Measurements from ENCODE around the gene OR3A2.
"Not testable (repeated sequence)": the region's sequence is repeated elsewhere in the genome, so short reads cannot be mapped to it uniquely, and the experiment has no call there.

Gene OR3A2

DNA sequence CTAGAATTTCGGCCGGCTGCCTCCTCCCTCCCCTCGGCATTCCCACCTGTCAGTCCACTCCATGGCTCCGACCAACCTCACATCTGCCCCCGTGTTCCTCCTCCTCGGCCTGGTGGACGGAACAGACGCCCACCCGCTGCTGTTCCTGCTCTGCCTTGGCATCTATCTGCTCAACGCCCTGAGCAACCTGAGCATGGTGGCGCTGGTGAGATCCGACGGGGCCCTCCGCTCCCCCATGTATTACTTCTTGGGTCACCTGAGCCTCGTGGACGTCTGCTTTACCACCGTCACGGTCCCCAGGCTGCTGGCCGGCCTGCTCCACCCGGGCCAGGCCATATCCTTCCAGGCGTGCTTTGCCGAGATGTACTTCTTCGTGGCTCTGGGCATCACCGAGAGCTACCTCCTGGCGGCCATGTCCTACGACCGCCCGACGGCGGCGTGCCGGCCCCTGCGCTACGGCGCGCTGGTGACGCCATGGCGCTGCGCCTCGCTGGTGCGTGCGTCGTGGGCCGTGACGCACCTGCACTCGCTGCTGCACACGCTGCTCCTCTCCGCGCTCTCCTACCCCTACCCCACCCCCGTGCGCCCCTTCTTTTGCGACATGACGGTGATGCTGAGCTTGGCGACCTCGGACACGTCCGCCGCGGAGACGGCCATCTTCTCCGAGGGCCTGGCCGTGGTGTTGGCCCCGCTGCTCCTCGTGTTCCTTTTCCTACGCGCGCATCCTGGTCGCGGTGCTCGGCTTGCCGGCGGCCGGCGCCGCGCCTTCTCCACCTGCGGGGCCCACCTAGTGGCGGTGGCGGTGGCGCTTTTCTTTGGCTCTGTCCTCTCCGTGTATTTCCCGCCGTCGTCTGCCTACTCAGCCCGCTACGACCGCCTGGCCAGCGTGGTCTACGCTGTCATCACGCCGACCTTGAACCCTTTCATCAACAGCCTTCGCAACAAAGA is at the start of gene OR3A2:
Gene OR3A2 (minus strand): TSS at position 440 of the 948 bp plus-strand sequence.
- Histone ChIP-seq H3K36me3 (no peaks in the 10 kb centered on the region), H3K9me3 (peaks cover 0 to 11% (median 0%) of the 10 kb centered on the region in 3 donors), H3K27ac (no peak within 1 kb of the TSS), H3K4me3 (no peak within 1 kb of the TSS), H3K27me3 (peaks cover 0 to 12% of the 10 kb centered on the region in 2 donors), H3K4me1 (no peaks in the 10 kb centered on the region)
- intact Hi-C loops (cut with DNase I; ENCODE audit: low total_unique reads): no loop called here
- no peak for DNase-seq
- TF ChIP-seq, protein P1, sequence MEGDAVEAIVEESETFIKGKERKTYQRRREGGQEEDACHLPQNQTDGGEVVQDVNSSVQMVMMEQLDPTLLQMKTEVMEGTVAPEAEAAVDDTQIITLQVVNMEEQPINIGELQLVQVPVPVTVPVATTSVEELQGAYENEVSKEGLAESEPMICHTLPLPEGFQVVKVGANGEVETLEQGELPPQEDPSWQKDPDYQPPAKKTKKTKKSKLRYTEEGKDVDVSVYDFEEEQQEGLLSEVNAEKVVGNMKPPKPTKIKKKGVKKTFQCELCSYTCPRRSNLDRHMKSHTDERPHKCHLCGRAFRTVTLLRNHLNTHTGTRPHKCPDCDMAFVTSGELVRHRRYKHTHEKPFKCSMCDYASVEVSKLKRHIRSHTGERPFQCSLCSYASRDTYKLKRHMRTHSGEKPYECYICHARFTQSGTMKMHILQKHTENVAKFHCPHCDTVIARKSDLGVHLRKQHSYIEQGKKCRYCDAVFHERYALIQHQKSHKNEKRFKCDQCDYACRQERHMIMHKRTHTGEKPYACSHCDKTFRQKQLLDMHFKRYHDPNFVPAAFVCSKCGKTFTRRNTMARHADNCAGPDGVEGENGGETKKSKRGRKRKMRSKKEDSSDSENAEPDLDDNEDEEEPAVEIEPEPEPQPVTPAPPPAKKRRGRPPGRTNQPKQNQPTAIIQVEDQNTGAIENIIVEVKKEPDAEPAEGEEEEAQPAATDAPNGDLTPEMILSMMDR (IDR thresholded peaks at IDR 0.05): no peak

DNA sequence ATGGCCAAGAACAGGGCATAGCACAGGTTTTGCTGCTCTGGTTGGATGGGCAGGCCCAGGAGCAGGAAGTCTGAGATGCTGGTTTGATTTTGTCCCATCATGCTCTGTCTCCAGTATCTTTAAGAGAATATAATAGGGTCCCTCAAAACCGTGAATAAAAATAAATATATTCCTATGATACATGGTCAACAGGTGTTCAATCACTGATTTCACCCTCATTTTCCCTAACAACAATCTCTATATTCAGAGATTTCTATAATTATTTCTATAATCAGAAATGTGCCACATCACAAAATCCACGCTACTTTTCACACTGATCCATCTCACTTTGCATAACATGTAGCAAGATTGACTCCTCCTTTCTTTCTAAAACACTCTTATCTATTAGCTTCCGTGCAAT is 47.6 kb upstream of the OR3A2 start, which contains the start of gene OR1E2:
Gene OR1E2 (minus strand): TSS at position 101 of the 400 bp plus-strand sequence. CDS start 0 bp downstream, at position 101.
- DNase-seq: no peak
- intact Hi-C loops (cut with DNase I; ENCODE audit: low total_unique reads): no loop called here

DNA sequence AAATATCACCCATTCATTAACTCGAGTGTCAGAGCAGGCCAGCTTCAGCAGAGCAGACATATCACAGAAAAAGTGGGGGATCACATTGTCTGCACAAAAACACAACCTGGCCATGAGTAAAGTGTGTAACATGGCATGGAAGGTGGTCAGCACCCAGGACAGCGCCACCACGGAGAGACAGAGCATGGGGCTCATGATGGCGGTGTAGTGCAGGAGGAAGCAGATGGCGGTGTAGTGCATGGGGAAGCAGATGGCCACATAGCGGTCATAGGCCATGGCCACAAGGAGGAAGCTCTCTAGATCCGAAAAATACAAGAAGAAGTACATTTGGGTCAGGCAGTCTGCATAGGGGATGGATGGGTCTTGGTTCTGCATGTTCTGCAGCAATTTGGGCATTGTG is 47.1 kb upstream of the OR3A2 start:
- DNase-seq; H3K4me1 ChIP-seq; H3K36me3 ChIP-seq; H3K27me3 ChIP-seq; H3K4me3 ChIP-seq; H3K27ac ChIP-seq; H3K9me3 ChIP-seq; intact Hi-C loops (cut with DNase I; ENCODE audit: low total_unique reads): not testable (repeated sequence)

More for the DNA sequence above, 47.6 kb upstream of the OR3A2 start, which contains the start of gene OR1E2:
- no peak within 1 kb of the TSS for H3K27ac ChIP-seq
- TF ChIP-seq, protein P1 (IDR thresholded peaks at IDR 0.05): no peak
- no peaks in the 10 kb centered on the region for H3K27me3 ChIP-seq
- no peak within 1 kb of the TSS for H3K4me3 ChIP-seq
- no peaks in the 10 kb centered on the region for H3K36me3 ChIP-seq
- no peaks in the 10 kb centered on the region for H3K4me1 ChIP-seq
- H3K9me3 ChIP-seq: peaks cover 0 to 1% (median 0%) of the 10 kb centered on the region in 3 donors

DNA sequence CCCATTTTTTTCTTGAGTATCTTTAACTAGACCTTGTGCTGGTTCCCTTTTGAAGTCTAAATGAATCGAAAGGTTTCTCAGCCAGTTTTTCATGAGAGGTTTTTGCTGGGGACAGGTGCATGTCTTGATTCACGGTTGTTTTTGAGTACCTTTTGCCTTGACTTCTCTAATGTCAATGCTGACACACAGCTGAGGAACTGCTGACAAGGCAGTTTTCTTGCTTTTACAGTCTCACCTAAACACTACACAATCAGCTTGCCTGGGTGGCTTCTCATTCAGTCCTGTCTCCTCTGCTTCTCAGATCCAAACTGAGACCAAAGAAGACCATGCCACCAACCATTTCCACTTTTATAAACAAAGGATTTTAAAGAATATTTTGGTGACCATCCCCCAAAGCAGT is 32.1 kb upstream of the OR3A2 start:
- H3K9me3 ChIP-seq: no peaks in the 10 kb centered on the region
- H3K36me3 ChIP-seq: no peaks in the 10 kb centered on the region
- no peak overlapping the region for H3K27ac ChIP-seq
- intact Hi-C loops (cut with DNase I; ENCODE audit: low total_unique reads): no loop called here
- no peak overlapping the region for H3K4me3 ChIP-seq
- H3K27me3 ChIP-seq: no peaks in the 10 kb centered on the region
- no peaks in the 10 kb centered on the region for H3K4me1 ChIP-seq
- no peak for DNase-seq
- TF ChIP-seq, protein P1 (IDR thresholded peaks at IDR 0.05): no peak

DNA sequence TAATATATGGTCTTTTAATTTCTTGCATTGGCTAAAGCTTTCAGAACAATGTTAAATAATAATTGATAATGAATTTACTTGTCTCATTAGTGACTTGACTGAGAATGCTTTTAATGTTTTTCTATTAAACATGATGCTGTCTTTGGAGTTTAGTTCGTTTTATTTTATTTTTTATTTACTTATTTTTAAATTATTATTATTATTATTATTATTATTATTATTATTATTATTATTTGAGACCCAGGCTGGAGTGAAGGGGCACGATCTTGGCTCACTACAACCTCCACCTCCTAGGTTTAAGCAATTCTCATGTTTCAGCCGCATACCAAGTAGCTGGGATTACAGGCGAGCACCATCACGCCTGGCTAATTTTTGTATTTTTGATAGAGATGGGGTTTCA is 29.5 kb upstream of the OR3A2 start:
- no peaks in the 10 kb centered on the region for H3K36me3 ChIP-seq
- H3K4me3 ChIP-seq: no peak overlapping the region
- H3K4me1 ChIP-seq: no peaks in the 10 kb centered on the region
- no peak for DNase-seq
- intact Hi-C loops (cut with DNase I; ENCODE audit: low total_unique reads): no loop called here
- TF ChIP-seq, protein P1 (IDR thresholded peaks at IDR 0.05): no peak
- H3K9me3 ChIP-seq: no peaks in the 10 kb centered on the region
- no peak overlapping the region for H3K27ac ChIP-seq
- no peaks in the 10 kb centered on the region for H3K27me3 ChIP-seq

DNA sequence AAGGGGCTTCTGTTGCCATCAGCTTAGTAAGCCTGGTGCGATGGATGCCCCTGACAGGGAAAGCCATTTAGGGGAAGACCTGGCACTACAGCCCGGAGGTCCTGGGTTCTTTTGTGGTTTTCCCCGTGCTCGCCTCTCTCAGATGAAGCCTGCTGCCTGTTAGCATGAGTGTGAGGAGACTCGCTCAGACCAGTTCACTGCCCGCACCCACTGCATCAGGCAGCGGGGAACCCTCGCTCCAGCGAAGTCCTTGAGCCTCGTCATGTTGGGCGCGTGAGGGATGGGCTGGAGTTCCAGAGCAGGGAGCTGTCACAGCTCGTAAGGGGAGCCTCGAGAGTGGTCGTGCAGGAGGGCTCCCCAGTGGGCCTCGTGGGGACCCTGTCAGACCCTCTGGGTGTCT is 26.1 kb upstream of the OR3A2 start:
- H3K4me3 ChIP-seq; H3K9me3 ChIP-seq; H3K27ac ChIP-seq; intact Hi-C loops (cut with DNase I; ENCODE audit: low total_unique reads); H3K4me1 ChIP-seq; H3K36me3 ChIP-seq; DNase-seq; H3K27me3 ChIP-seq: not testable (repeated sequence)

All from tibial artery (tissue), 4 donors.